Measurements from ENCODE around the gene ABCB11. TPM values are rescaled to one million over a fixed set of nuclear protein-coding genes. Genes with fewer than 3 reads are reported as not detected.

ABCB11 gene
- total and polyA plus RNA-seq, 9 of the 15 experiments (the other 6 are each of a cell fraction or from before 2014, with no cell fraction given): 0.04 to 0.51 (median 0.10) TPM; not detected in 1

DNA sequence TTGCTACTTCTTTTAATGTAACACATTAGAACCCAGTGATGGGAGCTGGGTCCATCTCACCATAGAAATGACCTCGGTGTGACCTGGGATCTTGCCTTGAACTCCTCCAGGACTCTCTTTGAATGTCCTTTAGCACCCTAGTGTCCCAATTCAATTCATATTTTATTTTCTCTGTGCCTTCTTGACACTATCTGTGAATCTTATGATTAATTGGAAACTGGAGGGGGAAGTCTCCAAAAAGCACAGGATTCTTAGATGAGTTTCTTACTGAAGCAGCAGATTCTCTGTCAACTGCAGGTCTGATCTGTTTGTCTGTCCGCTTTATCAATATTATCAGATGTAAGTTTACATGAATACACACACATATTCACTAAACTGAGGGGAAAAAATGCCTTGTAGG lies 38.7 kb upstream of the ABCB11 start:
- ATAC-seq: no peak
- Histone ChIP-seq H2AFZ (ENCODE audit: low read depth, low read length) (peak overlapping the region; percentile 41), H3K79me2 (ENCODE audit: control insufficient read depth, insufficient read depth, low read length) (no peaks in the 10 kb centered on the region), H3K4me1 (replicated peaks in 1 of 2; ENCODE audit: control insufficient read depth in 2 of 2, insufficient read depth in 2 of 2, low read length in 2 of 2) (peaks cover 7 to 46% of the 10 kb centered on the region in 2 experiments; a peak in 4 of 5 replicates), H3K36me3 (ENCODE audit: control insufficient read depth, insufficient read depth, low read length) (no peaks in the 10 kb centered on the region), H3K4me3 (no peak overlapping the region), H3K27ac (ENCODE audit: extremely low read depth, low read depth, low read length) (no peak overlapping the region), H4K20me1 (replicated peaks; ENCODE audit: control insufficient read depth, insufficient read depth, low read length) (no peaks in the 10 kb centered on the region), H3K9ac (ENCODE audit: insufficient read depth in 1 of 2, low read depth in 2 of 2, low read length in 2 of 2) (no peak overlapping the region), H3K27me3 (ENCODE audit: control insufficient read depth in 2 of 2, insufficient read depth in 2 of 2, low read length in 2 of 2) (no peaks in the 10 kb centered on the region), H3K9me3 (replicated peaks; ENCODE audit: control insufficient read depth, insufficient read depth, low read depth, low read length) (0 out of 2 replicates have a peak, but pooled peaks cover 2% of the 10 kb centered on the region), H3K4me2 (ENCODE audit: insufficient read depth, low read length) (no peak overlapping the region), H3K9me1 (ENCODE audit: control insufficient read depth, insufficient read depth, low read length) (no peaks in the 10 kb centered on the region)
- TF ChIP-seq POLR2H (tag; IDR thresholded peaks at IDR 0.05; ENCODE audit: low read depth): no peak
- peak; percentile 84 for TF ChIP-seq MEIS2 (IDR thresholded peaks at IDR 0.05; ENCODE audit: partially characterized antibody)
- no peak for TF ChIP-seq ZNF239 (CRISPR knock-in tag; IDR thresholded peaks at IDR 0.05)
- TF ChIP-seq, protein P1, sequence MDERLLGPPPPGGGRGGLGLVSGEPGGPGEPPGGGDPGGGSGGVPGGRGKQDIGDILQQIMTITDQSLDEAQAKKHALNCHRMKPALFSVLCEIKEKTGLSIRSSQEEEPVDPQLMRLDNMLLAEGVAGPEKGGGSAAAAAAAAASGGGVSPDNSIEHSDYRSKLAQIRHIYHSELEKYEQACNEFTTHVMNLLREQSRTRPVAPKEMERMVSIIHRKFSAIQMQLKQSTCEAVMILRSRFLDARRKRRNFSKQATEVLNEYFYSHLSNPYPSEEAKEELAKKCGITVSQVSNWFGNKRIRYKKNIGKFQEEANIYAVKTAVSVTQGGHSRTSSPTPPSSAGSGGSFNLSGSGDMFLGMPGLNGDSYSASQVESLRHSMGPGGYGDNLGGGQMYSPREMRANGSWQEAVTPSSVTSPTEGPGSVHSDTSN (CRISPR knock-in tag; IDR thresholded peaks at IDR 0.05; ENCODE audit: low read depth): no peak; the same call in 1 of the 2 replicates
- TF ChIP-seq, protein P1 (tag; conservative IDR thresholded peaks at IDR 0.05; ENCODE audit: low read depth): peak; percentile 81
- no TSS peak for BruUV-seq (replicated peaks)
- CTCF ChIA-PET (ENCODE audit: low intra/inter-chr PET ratio): no interaction called here
- in situ Hi-C loops (cut with MboI): no loop called here
- POLR2A ChIA-PET: interaction anchor here (0.6 to 1.2 kb wide), 5 partner anchors 12 to 1040 kb away, joined by 3 to 4 read pairs (median 3); no protein-coding TSS in a partner anchor
- intact Hi-C loops (cut with micrococcal nuclease): loop anchor here (5.0 kb wide), 1 partner anchor 58 kb away; no protein-coding TSS in a partner anchor
- no peak for DNase-seq (ENCODE audit: extremely low read depth in 1 of 4, low spot score in 3 of 4)
- no peak for FAIRE-seq
- WGBS (ENCODE audit: insufficient coverage, low coverage, missing lambda C conversion rate): 78% methylated on average over 2 of the region's 2 CpGs
